GM12891 (cell line): ENCODE measurements around the gene ACOT12.

ENCODE experiments used
- DNase-seq: peaks from one replicate; pipeline ENCODE4 v3.0.0; 2011; ENCODE audit warnings: low spot score; ENCODE audit not compliant: insufficient read length
- FAIRE-seq: peaks from 2 replicates; lab custom pipeline; 2011; peaks lifted over from hg19 to GRCh38; lab: Jason Lieb, UNC
- PAX5 ChIP-seq: IDR thresholded peaks from 2 replicates; pipeline ENCODE4 v1.6.1; 2011; ENCODE audit warnings: low read length, moderate library complexity, mild to moderate bottlenecking; ENCODE audit not compliant: insufficient read depth, severe bottlenecking
- POLR2A ChIP-seq: IDR thresholded peaks from 2 replicates; pipeline ENCODE4 v1.6.1; 2011; ENCODE audit warnings: low read depth, low read length, control low read depth
- POLR2AphosphoS5 ChIP-seq: IDR thresholded peaks from 2 replicates; pipeline ENCODE4 v1.6.1; 2011; ENCODE audit warnings: low read depth, low read length, control low read depth
- POU2F2 ChIP-seq: IDR thresholded peaks from 2 replicates; pipeline ENCODE4 v1.6.1; 2011; ENCODE audit warnings: low read depth, mild to moderate bottlenecking, control low read depth, low read length, moderate library complexity
- SPI1 ChIP-seq: IDR thresholded peaks from 2 replicates; pipeline ENCODE4 v1.6.1; 2011; ENCODE audit warnings: low read depth, low read length, control low read depth
- TAF1 ChIP-seq: IDR thresholded peaks from 2 replicates; pipeline ENCODE4 v1.6.1; 2011; ENCODE audit warnings: low read depth, low read length, control low read depth

ACOT12 gene

DNA sequence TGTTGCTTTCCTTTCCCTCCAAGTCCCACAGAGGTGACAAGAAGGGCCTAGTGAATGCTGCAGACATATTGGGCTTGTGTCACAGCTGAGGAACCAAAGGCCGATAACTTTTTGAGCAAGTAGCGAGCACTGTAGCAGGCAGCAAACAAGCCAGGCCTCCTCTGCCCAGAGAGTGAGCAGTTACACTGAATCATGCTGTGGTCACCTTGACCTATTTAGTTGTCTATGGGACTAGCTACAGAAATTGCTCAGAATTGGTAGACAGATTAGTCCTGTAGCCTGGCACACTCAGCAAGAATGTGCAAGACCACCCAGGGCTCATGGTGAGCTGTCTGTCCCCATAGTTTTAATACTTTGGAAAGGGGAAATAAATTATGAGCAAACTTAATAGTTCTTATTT, 67.4 kb downstream of the ACOT12 start:
- no peak for DNase-seq
- no peak for TF ChIP-seq TAF1
- TF ChIP-seq POLR2A, result no peak
- no peak for FAIRE-seq

DNA sequence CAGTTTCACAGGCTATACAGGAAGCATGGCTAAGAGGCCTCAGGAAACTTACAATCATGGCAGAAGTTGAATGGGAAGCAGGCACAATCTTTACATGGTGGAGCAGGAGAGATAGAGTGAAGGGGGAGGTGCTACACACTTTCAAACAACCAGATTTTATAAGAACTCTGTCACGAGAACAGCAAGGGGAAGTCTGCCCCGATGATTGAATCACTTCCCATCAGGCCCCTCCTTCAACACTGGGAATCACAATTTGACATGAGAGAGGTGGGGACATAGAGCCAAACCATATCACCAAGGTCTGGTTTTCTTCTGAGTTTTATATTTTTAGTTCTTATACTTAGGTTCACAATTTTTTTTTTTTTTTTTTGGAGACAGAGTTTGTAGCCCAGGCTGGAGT, 76.4 kb downstream of the ACOT12 start:
- DNase-seq (no peak), FAIRE-seq (no peak)
- TF ChIP-seq TAF1, result no peak
- TF ChIP-seq POLR2A, result no peak
- TF ChIP-seq SPI1, result no peak
- no peak for TF ChIP-seq POLR2AphosphoS5
- no peak for TF ChIP-seq POU2F2
- no peak for TF ChIP-seq PAX5

DNA sequence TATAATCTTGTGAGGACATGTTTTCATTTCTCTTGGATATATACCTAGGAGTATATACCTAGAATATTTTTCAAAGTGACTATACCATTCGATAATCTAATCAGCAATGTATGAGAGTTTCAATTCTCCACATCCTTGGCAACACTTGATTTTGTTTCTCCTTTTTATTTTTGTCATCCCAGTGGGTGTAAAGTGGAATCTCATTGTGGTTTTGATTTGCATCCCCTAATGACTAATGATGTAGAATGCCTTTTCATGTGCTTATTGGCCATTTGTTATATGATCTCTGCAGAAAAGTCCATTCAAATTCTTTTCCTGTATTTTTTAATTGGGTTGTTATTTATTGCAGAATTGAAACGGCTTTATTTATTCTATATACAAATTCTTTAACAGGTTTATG, 77.4 kb downstream of the ACOT12 start:
- TF ChIP-seq POLR2AphosphoS5, result no peak
- no peak for TF ChIP-seq PAX5
- TF ChIP-seq POLR2A, result no peak
- no peak for TF ChIP-seq SPI1
- no peak for TF ChIP-seq TAF1
- TF ChIP-seq POU2F2, result no peak
- no peak for DNase-seq
- FAIRE-seq, result no peak

DNA sequence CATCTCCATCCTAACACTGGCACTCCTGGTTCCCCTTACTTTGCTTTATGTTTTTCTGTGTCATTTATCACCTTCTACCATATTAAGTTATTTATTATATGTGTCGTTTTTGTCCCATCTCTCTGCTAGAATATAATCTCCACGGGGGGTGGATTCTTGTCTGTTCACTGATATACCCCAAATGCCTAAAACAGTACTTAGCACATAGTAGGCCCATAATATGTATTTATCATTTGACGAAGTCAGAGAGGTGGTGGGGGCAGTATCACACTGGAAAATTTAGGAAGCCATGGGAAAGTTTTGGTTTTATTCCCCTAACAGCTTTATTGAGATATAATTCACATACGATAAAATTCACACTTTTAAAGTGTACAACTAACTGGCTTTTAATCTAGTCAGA, 78.1 kb downstream of the ACOT12 start:
- TF ChIP-seq SPI1 (no peak), TAF1 (no peak), PAX5 (no peak), POU2F2 (no peak), POLR2AphosphoS5 (no peak), POLR2A (no peak)
- DNase-seq (no peak), FAIRE-seq (no peak)

DNA sequence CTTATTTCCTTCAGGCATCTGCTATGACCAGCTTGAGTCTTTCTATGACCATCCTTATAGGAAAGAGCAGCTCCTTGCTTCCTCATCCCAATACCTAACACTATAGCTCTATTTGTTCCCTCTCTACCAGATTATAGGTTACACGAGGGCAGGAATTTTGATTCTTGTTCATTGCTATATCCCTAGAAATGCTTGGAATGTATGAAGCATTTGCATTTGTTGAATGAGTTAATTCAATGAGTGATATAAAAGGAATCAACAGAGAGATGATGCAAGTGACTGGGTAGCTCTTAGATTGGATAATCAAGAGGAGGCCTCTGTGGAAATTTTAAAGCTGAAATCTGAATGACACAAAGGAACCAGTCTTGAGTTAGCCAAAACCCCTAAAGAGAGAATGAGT, 78.6 kb downstream of the ACOT12 start:
- DNase-seq (no peak), FAIRE-seq (no peak)
- TF ChIP-seq POLR2A, result no peak

DNA sequence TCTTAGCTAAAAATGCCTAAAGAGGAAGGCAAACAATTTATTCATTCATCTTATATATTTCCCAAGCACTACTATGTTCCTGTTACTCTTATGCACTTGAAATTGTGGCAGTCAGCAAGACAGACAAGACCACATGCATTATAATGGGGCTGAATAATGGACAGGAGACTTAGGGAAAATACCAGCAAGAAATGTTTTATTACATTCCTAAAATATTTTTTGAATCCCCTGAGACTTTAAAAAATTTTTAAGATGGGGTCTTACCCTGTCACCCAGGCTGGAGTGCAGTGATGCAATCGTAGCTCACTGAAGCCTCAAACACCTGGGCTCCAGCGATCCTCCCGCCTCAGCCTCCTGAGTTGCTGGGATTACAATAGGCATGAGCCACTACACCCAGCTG, 79.4 kb downstream of the ACOT12 start:
- TF ChIP-seq POU2F2, result no peak
- no peak for TF ChIP-seq PAX5
- no peak for TF ChIP-seq SPI1
- TF ChIP-seq TAF1, result no peak
- TF ChIP-seq POLR2AphosphoS5, result no peak
- TF ChIP-seq POLR2A, result no peak
- no peak for FAIRE-seq
- no peak for DNase-seq

DNA sequence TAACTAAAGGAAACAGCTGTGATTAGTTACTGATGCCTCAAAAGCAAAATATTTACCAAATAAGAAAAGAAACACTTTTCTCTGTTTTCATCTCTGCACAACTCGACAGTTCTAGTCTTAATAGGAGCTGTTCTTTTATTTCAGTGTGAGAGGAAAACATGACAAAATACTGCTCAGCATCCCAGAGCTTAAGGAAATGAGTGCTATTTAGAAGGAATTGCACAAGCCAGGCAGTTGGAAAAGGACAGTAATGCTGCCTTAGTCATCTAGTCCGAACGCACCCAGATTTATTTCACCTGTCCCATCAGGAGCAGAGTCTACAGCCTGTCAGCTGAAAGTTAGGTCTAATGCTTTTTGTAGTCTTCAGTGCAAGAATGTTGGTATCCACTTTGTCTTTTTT, 80.2 kb downstream of the ACOT12 start:
- TF ChIP-seq TAF1 (no peak), POU2F2 (no peak), SPI1 (no peak), POLR2AphosphoS5 (no peak), PAX5 (no peak), POLR2A (no peak)
- DNase-seq, result no peak
- FAIRE-seq, result no peak

DNA sequence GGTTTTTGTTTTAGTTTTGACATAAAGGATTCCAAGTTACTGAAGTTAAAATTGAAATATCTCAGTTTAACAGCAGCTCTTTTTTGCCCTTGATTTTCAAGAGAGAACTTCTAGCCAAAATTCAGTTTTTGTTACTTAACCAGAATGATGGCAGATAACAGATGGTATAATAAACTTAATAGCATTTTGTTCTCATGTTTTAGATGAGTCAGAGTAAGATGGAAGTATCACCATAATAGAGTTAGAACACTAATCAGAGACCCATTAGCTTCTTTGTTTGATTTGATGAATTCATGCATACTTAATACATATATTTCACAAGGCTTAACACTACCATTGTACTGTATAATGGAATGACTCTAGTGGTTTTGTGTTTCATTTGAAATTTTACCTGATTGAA, 80.7 kb downstream of the ACOT12 start:
- FAIRE-seq, result no peak

DNA sequence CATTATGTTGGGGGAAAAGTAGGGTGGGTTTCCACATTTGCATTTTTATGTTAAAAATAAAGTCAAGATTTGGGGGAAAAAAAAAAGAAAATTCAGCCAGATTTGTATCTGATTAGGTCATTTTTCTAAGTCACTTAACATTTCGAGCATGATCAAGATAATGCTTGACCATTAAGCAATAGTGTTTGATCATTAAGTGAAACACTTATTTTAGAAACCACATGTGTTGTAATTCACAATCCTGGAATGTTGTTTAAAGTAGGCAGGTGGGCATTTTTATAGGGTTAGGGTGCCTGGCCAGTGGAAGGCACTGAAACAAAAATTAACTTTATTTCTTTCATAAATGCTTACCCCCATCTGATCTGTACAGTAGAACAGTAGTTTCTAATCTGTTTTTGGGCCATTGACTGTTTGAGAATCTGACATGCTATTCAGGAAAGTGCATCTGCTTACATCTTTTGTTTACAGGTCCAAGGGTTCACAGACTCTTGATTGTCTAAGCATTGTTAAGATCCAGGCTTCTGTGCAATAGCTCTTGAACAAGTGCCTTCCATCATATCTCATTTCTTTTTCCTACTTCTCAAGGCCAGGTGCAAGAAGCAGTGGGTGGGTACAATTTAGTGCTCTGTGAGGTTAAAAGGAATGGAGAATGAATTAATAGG, 83.4 kb downstream of the ACOT12 start:
- no peak for TF ChIP-seq SPI1
- TF ChIP-seq PAX5, result no peak
- TF ChIP-seq POLR2A, result no peak
- TF ChIP-seq POLR2AphosphoS5, result no peak
- no peak for TF ChIP-seq POU2F2
- TF ChIP-seq TAF1, result no peak
- FAIRE-seq, result no peak
- no peak for DNase-seq

More for the DNA sequence above, 80.7 kb downstream of the ACOT12 start:
- TF ChIP-seq TAF1 (no peak), POLR2AphosphoS5 (no peak), SPI1 (no peak), POU2F2 (no peak), POLR2A (no peak), PAX5 (no peak)
- no peak for DNase-seq

DNA sequence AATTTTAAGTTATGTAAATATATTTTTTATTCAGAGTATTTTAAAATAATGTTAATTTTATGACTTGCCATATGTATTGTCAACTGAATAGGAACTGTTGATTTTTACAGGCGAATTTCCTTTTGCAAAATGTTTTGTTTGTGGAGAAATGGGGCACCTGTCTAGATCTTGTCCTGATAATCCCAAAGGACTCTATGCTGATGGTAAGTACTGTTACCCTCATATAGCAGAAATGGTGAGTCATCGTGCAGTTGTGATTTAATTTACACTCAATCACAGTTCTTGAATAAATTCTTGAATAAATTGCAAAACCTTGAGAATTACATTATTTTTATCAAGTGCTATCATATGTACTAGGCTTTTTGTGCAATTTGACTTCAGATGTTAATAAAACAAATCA, 85.1 kb downstream of the ACOT12 start:
- FAIRE-seq (no peak), DNase-seq (no peak)
- no peak for TF ChIP-seq POLR2A
- no peak for TF ChIP-seq PAX5
- no peak for TF ChIP-seq SPI1
- TF ChIP-seq TAF1, result no peak
- no peak for TF ChIP-seq POU2F2
- TF ChIP-seq POLR2AphosphoS5, result no peak

DNA sequence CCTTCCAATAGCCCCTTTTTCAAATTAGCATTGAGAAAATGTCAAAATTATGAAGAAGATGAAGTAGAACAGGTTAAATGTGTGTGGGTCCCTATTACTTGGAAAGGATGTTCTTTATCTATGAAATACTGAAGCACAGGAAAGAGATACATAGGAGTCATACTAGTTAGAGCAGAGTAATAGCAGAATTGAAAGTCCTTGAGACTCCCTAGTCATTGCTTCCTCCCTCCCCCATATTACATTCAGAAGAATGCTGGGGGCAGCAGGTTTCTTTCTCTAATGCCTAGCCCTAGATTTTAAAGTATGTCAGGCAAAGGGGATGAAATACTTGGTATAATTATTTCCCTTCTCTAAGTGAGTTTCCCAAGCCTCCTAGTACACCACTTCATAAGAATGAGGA, 88.1 kb downstream of the ACOT12 start:
- no peak for FAIRE-seq
- TF ChIP-seq SPI1 (peak; percentile 42; the same call in 1 of the 2 replicates), POU2F2 (no peak)
- DNase-seq, result no peak
